GM19099 (cell line): ENCODE data around the gene STOML2.

ENCODE experiments used
- POLR2A ChIP-seq: IDR thresholded peaks from 3 replicates; pipeline ENCODE4 v1.6.1; 2011; ENCODE audit warnings: low read depth; ENCODE audit not compliant: insufficient read length; ENCODE audit errors: extremely low read depth

STOML2 gene

DNA sequence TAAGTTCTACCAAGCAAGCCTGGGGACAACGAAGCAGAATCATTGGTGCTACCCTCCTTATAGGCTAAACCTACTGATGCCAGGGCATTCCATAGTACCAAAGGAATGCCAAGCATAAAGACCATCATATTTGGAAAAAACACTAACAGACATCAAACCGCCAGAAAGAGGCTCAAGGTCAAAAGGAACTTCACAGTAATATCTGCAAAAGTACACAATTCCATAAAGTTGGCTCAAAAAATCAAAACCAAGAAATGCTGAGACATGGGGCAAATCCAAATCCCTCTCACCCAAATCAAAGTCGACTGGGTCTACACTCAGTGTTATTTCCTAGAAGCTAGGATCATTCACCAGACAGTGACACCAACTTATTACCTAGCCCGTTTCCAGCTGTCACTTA is 33.9 kb downstream of the STOML2 start:
- no peak for TF ChIP-seq POLR2A

DNA sequence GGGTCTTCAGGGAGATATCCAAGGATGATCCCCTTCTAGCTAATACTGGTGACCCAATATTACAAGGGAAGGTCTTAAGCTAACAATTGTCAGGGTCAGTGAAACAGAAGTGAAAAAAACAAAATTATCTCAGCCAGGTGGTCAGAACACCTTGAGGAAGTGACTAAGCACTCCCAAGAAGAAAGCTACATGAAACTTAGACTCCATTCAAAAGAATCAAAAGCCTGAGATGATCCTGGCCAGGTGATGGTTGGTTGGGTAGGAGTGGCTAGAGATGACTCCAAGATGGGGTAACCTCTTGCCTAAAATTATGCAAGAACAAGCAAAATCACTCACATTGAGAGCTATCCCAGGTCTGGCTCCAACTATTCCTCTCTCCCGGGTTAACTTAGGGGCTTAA is 35.9 kb downstream of the STOML2 start:
- TF ChIP-seq POLR2A = no peak

DNA sequence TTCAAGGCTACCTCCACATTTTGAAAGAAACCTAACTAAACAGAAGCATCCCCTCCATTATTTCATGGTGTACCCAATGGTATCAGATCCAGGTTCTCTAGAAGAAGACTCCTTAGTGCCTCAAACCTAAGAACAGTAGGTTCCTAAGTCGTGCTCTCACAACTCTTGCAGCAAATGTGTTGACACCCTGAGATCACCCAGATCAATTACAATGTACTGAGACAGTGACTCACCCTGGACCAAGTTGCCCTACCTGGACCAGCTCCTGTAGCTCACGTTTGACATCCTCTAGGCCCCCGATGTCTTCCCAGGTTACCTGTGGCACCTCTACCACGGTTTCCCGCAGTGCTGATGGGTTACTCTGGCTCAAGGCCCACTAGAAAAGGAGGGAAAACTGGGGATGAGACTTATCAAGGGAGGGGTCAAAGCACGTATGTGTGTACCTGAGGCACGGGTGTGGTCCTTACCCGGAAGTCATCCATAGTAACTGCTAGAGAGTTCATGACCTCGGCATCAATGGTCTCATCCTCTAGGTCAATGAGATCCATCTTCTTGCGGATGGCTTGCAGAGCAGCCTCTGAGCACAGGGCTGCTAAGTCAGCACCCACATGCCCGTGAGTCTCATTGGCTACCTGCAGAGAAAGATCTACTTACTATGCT is 42.3 kb downstream of the STOML2 start:
- TF ChIP-seq POLR2A = no peak

DNA sequence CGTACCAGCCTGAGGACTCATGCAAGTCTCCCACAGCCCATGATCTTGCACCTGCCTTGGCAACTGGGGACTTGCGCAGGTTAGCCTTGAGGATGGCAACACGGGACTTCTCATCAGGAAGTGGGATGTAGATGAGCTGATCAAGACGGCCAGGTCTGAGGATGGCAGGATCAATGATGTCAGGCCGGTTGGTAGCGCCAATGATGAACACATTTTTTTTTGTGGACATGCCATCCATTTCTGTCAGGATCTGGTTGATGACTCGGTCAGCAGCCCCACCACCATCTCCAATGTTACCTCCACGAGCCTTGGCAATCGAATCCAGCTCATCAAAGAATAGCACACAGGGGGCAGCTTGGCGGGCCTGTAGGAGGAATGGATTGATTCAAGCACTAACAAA is 43.5 kb downstream of the STOML2 start:
- TF ChIP-seq POLR2A = no peak

DNA sequence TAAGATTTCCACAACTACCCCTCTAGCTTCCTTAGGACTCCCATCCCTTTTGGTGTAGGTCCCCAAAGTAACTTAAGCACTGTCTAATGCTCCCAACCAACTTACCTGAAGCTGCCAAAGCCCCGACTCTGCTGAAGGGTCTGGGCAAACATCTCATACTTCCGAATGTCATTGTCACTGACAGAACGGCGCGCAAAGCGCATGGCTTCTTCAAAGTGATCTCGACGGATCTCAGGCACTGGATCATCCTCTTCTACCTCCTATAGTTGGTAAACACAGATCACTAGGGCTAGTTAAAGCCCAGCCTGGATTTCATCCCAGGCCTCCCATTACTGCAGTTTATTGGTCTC is 45.7 kb downstream of the STOML2 start:
- no peak for TF ChIP-seq POLR2A

DNA sequence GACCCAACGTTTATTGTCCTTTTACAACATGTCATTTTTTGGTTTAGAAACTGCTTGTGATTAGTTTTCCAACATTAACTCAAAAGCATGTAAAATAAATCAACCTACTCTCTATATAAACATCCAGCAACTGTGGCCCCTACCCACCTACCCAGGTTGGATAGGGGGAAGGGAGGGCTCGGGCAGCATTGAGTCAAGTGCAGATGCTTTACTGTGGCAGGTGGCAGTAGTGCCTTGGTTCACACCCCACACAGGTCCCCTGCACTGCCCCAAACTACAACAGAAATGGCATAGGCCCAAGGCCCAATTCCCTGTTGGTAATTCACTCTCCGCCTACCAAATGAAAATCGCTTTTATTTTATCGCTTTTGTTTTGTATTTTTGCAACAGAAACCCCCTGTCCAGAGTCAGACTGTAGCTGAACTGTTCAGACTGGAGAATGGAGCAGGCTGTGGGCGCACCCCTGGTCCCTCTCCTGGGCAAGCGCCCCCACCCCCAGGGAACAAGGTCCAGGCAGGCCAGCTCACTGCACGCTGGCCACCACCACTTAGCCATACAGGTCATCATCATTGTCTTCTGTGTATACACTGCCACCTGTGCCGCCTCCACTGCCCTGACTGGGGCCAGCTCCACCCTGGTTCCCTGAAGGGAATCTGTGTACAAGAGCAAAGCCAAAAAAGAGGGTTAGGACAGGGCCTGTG is 46.2 kb downstream of the STOML2 start:
- TF ChIP-seq POLR2A = no peak

DNA sequence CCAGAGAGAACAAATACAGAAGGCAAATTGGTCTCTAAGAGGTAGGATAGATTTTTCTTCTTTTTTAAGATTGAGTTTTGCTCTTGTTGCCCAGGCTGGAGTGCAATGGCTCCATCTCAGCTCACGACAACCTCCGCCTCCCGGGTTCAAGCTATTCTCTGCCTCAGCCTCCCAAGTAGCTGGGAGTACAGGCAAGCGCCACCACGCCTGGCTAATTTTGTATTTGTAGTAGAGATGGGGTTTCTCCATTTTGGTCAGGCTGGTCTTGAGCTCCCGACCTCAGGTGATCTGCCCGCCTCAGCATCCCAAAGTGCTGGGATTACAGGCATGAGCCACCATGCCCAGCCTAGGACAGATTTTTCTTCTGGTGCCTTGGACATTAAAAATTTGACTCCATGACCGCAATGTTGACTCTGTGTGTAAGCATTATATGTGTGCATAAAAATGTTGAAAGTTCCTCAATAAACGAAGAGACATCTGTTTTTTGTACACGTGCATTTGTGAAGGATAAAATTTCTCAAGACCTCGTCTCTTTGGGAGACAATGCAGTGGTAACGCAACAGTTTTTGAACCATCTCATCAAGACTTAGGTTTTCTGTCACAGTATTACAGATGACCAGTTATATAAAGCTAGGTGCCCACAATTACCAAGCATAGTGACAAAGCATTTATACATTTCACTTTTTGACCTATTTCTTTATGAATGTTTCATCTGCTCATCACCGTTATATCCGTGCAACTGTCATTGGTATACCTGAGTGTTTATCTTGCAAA is 47.9 kb downstream of the STOML2 start:
- TF ChIP-seq POLR2A = no peak

DNA sequence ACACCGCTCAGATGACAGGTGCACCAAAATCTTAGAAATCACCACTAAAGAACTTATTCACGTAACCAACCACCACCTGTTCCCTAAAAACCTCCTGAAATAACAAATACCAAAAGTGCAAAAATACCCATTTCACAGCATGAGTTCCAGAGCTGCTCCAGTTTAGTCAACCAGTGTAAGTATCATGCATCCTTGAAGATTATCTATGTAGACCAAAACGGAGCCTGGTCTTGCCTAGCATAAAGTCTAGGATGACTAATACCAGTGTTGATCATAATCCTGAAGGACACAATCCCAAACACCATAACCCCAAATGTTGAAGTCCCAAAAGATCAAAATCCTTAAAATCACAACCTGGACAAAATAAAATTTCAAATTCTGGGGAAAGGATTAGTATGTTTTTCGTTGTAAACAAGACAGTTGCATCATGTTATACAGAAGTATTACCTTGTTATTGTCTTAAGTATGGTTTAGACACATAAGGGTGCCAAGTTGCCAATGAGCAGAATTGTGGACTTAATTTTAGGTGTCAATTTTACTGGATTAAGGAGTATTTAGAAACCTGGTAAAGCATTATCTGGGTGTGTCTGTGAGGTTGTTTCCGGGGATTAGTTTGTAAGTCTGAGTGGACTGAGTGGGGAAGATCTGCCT is 48.6 kb downstream of the STOML2 start:
- TF ChIP-seq POLR2A = no peak

DNA sequence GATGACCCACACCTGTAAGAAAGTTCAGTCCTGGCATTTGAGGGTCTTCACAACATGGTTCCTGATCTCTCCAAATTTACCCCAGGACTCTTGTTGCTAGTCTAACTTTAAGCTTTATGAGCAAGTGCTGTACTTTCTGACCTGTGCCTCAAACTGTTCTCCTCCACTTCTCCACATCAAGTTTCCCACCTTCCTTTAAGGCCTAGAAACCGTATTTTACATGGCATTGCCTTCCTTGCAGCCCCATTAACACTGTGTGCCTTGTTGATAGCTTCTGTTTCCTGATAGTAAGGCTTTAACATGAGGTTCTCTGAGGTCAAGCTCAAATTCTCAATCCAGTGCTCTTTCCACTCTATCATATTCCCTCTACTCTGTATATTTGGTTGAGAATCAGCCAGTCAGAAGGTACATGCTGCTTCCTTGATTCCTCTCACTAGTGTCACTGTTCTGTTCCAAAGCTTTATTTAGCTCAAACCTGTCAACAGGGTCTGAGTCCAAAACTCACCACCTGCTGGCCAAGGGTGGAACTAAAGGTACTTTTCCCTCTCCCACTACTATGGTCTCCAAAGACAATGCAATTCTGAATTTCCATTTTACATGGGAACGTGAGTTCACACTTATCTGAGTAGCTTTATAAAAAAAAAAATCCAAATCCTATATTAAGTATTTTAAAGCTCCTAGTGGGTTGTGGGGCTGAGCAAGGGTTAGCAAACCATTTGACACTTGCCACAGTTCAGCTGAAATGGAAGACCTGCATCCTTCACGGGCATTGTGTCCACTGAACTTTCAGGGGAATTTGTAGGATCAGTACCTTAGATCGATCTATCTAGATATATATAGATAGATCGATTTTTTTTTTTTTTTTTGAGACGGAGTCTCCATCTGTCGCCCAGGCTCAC is 51.6 kb downstream of the STOML2 start:
- no peak for TF ChIP-seq POLR2A
